Measurements from ENCODE around the gene ZNF326. TPM values are rescaled to one million over a fixed set of nuclear protein-coding genes. Genes with fewer than 3 reads are reported as not detected.

The ZNF326 gene
- polyA plus RNA-seq, 2 donors: 11.7 to 14.0 TPM

Other genes with a start within 250 kb of the ZNF326 start
- 1 to 10 TPM; 3.5 to 7.1 TPM for gene LRRC8D, start 174.1 kb upstream of the ZNF326 start, polyA plus RNA-seq